ENCODE results near the gene GULP1. TPM values are rescaled to one million over a fixed set of nuclear protein-coding genes. Genes with fewer than 3 reads are reported as not detected.

Gene GULP1
- total and polyA plus RNA-seq, 2 experiments from 2014 or later = 94.6 to 181 TPM

DNA sequence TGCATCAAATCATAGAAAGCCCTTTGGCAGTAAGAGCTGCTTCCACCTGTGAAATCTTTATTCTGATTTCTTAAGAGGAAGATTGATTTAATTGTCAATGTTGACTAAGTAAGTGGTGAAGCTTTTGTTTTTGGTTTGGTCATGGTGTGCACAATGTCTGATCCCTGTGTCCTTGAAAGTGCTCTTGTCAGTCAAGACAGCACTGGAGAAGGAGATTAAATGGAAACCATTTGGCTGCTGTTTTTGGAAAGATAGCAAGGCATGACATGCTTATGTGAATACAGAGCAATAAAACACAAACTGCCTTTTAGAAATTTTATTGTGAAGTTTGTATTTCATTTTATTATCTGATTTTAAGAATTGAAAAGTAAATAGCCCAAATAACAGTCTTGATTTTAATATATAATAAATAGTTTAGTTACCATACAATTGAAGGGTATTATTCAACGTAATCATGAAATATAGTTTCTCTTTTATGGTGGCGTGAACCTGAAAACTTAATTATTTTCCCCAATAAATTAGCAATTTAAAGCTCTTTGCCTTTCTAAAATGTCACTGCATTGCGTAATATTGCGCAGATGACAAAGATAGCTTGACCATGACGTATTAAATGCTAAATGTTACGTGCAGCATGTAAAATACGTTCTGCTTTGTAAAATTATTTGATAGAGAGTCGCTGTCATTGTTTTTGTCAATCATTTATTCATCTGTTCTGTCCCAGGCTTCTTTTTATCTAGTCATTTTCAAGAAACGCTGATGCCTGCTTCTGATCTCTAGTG, 69.0 kb downstream of the GULP1 start (continued):
- TF ChIP-seq, protein P1, sequence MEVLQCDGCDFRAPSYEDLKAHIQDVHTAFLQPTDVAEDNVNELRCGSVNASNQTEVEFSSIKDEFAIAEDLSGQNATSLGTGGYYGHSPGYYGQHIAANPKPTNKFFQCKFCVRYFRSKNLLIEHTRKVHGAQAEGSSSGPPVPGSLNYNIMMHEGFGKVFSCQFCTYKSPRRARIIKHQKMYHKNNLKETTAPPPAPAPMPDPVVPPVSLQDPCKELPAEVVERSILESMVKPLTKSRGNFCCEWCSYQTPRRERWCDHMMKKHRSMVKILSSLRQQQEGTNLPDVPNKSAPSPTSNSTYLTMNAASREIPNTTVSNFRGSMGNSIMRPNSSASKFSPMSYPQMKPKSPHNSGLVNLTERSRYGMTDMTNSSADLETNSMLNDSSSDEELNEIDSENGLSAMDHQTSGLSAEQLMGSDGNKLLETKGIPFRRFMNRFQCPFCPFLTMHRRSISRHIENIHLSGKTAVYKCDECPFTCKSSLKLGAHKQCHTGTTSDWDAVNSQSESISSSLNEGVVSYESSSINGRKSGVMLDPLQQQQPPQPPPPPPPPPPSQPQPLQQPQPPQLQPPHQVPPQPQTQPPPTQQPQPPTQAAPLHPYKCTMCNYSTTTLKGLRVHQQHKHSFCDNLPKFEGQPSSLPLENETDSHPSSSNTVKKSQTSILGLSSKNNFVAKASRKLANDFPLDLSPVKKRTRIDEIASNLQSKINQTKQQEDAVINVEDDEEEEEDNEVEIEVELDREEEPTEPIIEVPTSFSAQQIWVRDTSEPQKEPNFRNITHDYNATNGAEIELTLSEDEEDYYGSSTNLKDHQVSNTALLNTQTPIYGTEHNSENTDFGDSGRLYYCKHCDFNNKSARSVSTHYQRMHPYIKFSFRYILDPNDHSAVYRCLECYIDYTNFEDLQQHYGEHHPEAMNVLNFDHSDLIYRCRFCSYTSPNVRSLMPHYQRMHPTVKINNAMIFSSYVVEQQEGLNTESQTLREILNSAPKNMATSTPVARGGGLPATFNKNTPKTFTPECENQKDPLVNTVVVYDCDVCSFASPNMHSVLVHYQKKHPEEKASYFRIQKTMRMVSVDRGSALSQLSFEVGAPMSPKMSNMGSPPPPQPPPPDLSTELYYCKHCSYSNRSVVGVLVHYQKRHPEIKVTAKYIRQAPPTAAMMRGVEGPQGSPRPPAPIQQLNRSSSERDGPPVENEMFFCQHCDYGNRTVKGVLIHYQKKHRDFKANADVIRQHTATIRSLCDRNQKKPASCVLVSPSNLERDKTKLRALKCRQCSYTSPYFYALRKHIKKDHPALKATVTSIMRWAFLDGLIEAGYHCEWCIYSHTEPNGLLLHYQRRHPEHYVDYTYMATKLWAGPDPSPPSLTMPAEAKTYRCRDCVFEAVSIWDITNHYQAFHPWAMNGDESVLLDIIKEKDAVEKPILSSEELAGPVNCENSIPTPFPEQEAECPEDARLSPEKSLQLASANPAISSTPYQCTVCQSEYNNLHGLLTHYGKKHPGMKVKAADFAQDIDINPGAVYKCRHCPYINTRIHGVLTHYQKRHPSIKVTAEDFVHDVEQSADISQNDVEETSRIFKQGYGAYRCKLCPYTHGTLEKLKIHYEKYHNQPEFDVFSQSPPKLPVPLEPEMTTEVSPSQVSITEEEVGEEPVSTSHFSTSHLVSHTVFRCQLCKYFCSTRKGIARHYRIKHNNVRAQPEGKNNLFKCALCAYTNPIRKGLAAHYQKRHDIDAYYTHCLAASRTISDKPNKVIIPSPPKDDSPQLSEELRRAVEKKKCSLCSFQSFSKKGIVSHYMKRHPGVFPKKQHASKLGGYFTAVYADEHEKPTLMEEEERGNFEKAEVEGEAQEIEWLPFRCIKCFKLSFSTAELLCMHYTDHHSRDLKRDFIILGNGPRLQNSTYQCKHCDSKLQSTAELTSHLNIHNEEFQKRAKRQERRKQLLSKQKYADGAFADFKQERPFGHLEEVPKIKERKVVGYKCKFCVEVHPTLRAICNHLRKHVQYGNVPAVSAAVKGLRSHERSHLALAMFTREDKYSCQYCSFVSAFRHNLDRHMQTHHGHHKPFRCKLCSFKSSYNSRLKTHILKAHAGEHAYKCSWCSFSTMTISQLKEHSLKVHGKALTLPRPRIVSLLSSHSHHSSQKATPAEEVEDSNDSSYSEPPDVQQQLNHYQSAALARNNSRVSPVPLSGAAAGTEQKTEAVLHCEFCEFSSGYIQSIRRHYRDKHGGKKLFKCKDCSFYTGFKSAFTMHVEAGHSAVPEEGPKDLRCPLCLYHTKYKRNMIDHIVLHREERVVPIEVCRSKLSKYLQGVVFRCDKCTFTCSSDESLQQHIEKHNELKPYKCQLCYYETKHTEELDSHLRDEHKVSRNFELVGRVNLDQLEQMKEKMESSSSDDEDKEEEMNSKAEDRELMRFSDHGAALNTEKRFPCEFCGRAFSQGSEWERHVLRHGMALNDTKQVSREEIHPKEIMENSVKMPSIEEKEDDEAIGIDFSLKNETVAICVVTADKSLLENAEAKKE (CRISPR knock-in tag; IDR thresholded peaks at IDR 0.05) = no peak
- no peak for TF ChIP-seq STAT1 (IDR thresholded peaks at IDR 0.05; ENCODE audit: unreplicated experiment)
- TF ChIP-seq, protein P2, sequence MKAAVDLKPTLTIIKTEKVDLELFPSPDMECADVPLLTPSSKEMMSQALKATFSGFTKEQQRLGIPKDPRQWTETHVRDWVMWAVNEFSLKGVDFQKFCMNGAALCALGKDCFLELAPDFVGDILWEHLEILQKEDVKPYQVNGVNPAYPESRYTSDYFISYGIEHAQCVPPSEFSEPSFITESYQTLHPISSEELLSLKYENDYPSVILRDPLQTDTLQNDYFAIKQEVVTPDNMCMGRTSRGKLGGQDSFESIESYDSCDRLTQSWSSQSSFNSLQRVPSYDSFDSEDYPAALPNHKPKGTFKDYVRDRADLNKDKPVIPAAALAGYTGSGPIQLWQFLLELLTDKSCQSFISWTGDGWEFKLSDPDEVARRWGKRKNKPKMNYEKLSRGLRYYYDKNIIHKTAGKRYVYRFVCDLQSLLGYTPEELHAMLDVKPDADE (IDR thresholded peaks at IDR 0.05) = no peak
- no peak for TF ChIP-seq EZH2phosphoT487 (IDR thresholded peaks at IDR 0.05; ENCODE audit: unreplicated experiment)
- TF ChIP-seq ZNF114 (CRISPR knock-in tag; IDR thresholded peaks at IDR 0.05) = no peak

DNA sequence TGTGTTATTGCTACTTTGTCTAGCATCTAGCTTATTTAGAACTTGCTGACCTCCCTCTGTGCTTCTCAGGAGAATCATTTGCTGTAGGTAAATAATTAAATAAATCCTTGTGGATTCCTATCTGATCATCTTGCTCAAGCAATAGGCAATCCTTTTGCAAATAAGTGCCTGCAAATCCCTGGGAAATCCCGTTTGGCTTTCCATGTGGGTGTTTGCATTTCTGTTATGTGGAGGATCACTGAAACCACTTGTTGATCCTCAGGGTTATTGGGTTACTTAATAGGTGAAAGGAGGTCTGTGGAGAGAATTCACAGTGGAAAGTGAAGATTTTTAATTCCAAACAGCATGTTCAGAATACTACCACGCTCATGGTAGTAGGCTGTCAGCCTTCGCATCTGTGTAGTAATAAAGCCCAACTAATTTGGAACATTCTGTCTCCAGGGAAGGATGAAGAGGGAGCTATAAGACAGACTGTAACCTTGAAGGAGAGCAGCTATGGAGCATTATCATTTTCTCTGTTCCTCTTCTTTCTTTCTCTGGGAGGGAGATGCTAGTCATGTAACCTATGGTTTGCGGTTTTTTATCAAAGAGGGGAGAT, 72.5 kb downstream of the GULP1 start:
- ATAC-seq (no peak), DNase-seq (ENCODE audit: low spot score) (no peak)
- Histone ChIP-seq H3K27me3 (ENCODE audit: insufficient read depth) (no peaks in the 10 kb centered on the region), H3K36me3 (ENCODE audit: insufficient read depth) (no peaks in the 10 kb centered on the region), H2AFZ (no peak overlapping the region), H3K27ac (ENCODE audit: low read depth) (peak overlapping the region; percentile 36; the same call in 1 of the 2 replicates), H3K9me2 (ENCODE audit: insufficient read depth) (no peaks in the 10 kb centered on the region), H3K4me1 (ENCODE audit: insufficient read depth) (peaks cover 65% of the 10 kb centered on the region), H3K4me3 (no peak overlapping the region), H3K79me2 (replicated peaks; ENCODE audit: insufficient read depth) (peaks cover 97% of the 10 kb centered on the region), H3K4me2 (peak overlapping the region; percentile 1; the same call in 1 of the 2 replicates), H3F3A (replicated peaks; ENCODE audit: low read depth) (no peaks in the 10 kb centered on the region; the same call in 1 of the 2 replicates), H4K20me1 (replicated peaks; ENCODE audit: insufficient read depth) (peaks cover 48% of the 10 kb centered on the region)
- no peak overlapping the region for H3K27ac Mint-ChIP-seq
- peaks cover 66% of the 10 kb centered on the region for H3K4me1 Mint-ChIP-seq
- no peaks in the 10 kb centered on the region for H3K27me3 Mint-ChIP-seq (ENCODE audit: insufficient read depth, low read depth, poor library complexity)
- H3K36me3 Mint-ChIP-seq (ENCODE audit: low read depth) = peaks cover 3% of the 10 kb centered on the region; the same call in 1 of the 3 replicates
- no peaks in the 10 kb centered on the region for H3K9me3 Mint-ChIP-seq
- H3K4me3 Mint-ChIP-seq = no peak overlapping the region
- TF ChIP-seq STAT1 (IDR thresholded peaks at IDR 0.05; ENCODE audit: unreplicated experiment) (no peak), JUNB (IDR thresholded peaks at IDR 0.05; ENCODE audit: unreplicated experiment) (no peak), POLR2AphosphoS5 (IDR thresholded peaks at IDR 0.05; ENCODE audit: low read depth) (no peak), CREB1 (CRISPR knock-in tag; IDR thresholded peaks at IDR 0.05; ENCODE audit: low read depth) (no peak), ZNF331 (CRISPR knock-in tag; IDR thresholded peaks at IDR 0.05; ENCODE audit: low read depth) (no peak)
- TF ChIP-seq, protein P2 (IDR thresholded peaks at IDR 0.05) = no peak
- TF ChIP-seq, protein P3, sequence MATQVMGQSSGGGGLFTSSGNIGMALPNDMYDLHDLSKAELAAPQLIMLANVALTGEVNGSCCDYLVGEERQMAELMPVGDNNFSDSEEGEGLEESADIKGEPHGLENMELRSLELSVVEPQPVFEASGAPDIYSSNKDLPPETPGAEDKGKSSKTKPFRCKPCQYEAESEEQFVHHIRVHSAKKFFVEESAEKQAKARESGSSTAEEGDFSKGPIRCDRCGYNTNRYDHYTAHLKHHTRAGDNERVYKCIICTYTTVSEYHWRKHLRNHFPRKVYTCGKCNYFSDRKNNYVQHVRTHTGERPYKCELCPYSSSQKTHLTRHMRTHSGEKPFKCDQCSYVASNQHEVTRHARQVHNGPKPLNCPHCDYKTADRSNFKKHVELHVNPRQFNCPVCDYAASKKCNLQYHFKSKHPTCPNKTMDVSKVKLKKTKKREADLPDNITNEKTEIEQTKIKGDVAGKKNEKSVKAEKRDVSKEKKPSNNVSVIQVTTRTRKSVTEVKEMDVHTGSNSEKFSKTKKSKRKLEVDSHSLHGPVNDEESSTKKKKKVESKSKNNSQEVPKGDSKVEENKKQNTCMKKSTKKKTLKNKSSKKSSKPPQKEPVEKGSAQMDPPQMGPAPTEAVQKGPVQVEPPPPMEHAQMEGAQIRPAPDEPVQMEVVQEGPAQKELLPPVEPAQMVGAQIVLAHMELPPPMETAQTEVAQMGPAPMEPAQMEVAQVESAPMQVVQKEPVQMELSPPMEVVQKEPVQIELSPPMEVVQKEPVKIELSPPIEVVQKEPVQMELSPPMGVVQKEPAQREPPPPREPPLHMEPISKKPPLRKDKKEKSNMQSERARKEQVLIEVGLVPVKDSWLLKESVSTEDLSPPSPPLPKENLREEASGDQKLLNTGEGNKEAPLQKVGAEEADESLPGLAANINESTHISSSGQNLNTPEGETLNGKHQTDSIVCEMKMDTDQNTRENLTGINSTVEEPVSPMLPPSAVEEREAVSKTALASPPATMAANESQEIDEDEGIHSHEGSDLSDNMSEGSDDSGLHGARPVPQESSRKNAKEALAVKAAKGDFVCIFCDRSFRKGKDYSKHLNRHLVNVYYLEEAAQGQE (IDR thresholded peaks at IDR 0.05; ENCODE audit: unreplicated experiment) = no peak

Measured in GM23338 (cell line).